Measurements from ENCODE around the gene KRTAP1-4.
"Not testable (repeated sequence)": the region's sequence is repeated elsewhere in the genome, so short reads cannot be mapped to it uniquely, and the experiment has no call there.

Gene KRTAP1-4

DNA sequence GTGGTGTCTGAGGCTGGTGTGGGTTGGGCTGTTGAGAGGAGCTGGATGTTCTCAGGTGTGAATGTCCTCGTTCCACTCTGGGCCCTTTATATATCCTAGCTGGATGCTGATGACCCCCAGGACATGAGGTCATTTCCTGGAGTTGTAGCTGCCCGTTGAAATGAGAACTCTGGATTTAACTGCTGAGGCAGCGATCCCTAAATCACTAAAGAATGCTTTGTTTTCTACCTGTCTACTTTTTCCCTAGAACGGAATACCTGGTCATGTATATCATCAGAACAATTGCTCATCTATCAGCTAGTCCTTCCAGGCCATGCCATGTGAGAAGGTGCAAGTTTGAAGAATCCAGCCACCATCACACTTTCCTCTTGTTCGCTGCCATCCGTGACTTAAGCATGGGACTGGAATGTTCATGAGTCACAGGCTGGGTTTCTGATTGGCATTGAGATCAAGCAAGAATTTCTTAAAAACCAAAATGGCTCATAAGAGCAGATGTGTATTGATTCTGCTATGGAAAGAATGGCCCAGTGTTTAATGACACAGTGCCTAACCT is 30.1 kb upstream of the KRTAP1-4 start, which contains the start of gene KRTAP2-3:
Gene KRTAP2-3 (minus strand): TSS at position 63 of the 553 bp plus-strand sequence. CDS start 64 bp downstream, outside the sequence.
- Mint-ChIP-seq H3K9me3 (peaks cover 4% of the 10 kb centered on the region), H3K4me3 (no peak within 1 kb of the TSS), H3K36me3 (ENCODE audit: low read depth) (no peaks in the 10 kb centered on the region), H3K27me3 (ENCODE audit: low read depth, poor library complexity) (peaks cover 4% of the 10 kb centered on the region), H3K27ac (peak within 1 kb of the TSS; percentile 18), H3K4me1 (peaks cover 11% of the 10 kb centered on the region)
- TF ChIP-seq, protein P1, sequence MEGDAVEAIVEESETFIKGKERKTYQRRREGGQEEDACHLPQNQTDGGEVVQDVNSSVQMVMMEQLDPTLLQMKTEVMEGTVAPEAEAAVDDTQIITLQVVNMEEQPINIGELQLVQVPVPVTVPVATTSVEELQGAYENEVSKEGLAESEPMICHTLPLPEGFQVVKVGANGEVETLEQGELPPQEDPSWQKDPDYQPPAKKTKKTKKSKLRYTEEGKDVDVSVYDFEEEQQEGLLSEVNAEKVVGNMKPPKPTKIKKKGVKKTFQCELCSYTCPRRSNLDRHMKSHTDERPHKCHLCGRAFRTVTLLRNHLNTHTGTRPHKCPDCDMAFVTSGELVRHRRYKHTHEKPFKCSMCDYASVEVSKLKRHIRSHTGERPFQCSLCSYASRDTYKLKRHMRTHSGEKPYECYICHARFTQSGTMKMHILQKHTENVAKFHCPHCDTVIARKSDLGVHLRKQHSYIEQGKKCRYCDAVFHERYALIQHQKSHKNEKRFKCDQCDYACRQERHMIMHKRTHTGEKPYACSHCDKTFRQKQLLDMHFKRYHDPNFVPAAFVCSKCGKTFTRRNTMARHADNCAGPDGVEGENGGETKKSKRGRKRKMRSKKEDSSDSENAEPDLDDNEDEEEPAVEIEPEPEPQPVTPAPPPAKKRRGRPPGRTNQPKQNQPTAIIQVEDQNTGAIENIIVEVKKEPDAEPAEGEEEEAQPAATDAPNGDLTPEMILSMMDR (IDR thresholded peaks at IDR 0.05), result no peak
- DNase-seq, result no peak

DNA sequence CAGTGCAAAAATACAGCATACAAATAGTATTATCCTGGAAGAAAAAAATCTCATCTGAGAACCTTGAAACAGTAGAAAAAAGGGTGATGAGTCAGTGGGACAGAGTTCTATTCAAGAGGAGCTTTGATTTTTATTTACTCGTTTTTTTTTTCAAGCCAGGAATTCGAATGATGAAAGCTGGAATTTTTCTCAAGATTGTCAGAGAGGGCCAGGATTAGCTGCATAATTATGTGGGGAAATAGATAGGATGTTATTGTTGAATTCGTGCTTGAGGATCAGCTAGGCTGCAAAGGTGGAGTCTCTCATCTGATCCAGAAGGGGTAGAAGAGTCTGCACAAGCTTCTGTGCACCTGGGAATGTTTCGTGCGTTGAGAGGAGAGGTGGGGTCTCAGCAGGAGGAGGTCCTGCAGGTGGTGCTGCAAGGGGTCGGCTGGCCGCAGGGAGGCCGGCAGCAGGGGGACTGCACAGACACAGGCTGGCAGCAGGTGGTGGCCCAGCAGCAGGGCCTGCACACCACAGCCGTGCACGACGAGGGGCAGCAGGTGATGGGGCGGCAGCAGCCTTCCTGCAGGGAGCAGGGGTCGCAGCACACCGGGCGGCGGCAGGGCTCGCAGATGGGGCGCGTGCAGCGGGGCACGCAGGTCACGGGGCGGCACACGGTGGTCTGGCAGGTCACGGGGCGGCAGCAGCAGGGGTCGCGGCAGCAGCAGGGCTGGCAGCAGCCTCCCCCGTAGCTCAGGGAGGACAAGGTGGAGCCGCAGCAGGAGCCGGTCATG is 29.5 kb upstream of the KRTAP1-4 start:
- H3K27me3 Mint-ChIP-seq (ENCODE audit: low read depth, poor library complexity); H3K4me3 Mint-ChIP-seq; H3K9me3 Mint-ChIP-seq; DNase-seq; H3K36me3 Mint-ChIP-seq (ENCODE audit: low read depth): not testable (repeated sequence)
- Mint-ChIP-seq H3K27ac (peak overlapping the region; percentile 10), H3K4me1 (peaks cover 11% of the 10 kb centered on the region)

DNA sequence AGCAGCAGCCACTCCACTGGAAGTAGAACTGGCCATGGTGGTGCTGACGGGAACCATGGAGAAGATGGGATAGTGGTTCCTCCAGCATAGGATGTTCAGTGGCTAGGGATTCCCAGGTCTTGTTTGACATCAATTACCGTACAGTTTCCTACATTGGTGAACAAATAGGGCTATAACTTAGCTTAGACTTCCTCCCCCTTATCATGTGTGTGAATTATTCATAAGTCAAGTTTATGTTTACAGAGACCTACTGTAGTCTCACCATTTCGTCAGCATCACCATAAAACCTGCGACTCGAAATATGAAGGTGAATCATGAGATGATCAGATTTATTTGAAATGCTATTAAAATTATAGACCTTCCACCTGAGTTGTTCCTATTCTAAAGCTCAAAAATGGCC is 28.7 kb upstream of the KRTAP1-4 start:
- H3K36me3 Mint-ChIP-seq (ENCODE audit: low read depth), result no peaks in the 10 kb centered on the region
- peaks cover 5% of the 10 kb centered on the region for H3K9me3 Mint-ChIP-seq
- no peak for DNase-seq
- TF ChIP-seq, protein P1 (IDR thresholded peaks at IDR 0.05), result no peak
- no peaks in the 10 kb centered on the region for H3K27me3 Mint-ChIP-seq (ENCODE audit: low read depth, poor library complexity)
- H3K4me3 Mint-ChIP-seq, result no peak overlapping the region
- peaks cover 11% of the 10 kb centered on the region for H3K4me1 Mint-ChIP-seq
- H3K27ac Mint-ChIP-seq, result no peak overlapping the region

DNA sequence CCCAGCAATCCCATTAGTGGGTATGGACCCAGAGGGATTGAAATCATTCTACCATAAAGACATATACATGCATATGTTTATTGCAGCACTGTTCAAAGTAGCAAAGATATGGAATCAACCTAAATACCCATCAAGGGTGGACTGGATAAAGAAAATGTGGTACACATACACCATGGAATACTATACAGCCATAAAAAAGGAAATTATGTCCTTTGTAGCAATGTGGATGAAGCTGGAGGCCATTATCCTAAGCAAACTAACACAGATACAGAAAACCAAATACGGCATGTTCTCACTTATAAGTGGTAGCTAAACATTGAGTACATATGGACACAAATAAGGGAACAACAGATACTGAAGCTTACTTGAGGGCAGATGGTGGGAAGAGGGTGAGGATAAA is 27.6 kb upstream of the KRTAP1-4 start:
- Mint-ChIP-seq H3K9me3 (peaks cover 17% of the 10 kb centered on the region), H3K4me1 (peaks cover 11% of the 10 kb centered on the region), H3K27ac (no peak overlapping the region), H3K36me3 (ENCODE audit: low read depth) (no peaks in the 10 kb centered on the region), H3K27me3 (ENCODE audit: low read depth, poor library complexity) (no peaks in the 10 kb centered on the region), H3K4me3 (no peak overlapping the region)
- TF ChIP-seq, protein P1 (IDR thresholded peaks at IDR 0.05), result no peak
- no peak for DNase-seq

DNA sequence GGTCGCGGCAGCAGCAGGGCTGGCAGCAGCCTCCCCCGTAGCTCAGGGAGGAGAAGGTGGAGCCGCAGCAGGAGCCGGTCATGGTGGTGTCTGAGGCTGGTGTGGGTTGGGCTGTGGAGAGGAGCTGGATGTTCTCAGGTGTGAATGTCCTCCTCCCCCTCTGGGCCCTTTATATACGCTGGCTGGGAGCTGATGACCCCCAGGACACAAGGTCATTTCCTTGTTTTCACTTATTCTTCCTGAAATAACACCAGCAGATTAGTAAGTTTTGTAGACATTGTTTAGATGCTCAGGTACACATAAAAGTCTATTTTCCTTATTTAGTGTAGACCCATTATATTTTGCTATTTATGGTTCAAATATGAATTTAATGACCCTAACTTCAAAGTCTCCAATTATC is 25.1 kb upstream of the KRTAP1-4 start, which contains the start of gene KRTAP2-2:
Gene KRTAP2-2 (minus strand): TSS at position 101 of the 400 bp plus-strand sequence. CDS start 19 bp downstream, at position 82.
- not testable (repeated sequence) for H3K4me1 Mint-ChIP-seq; DNase-seq; H3K4me3 Mint-ChIP-seq; H3K36me3 Mint-ChIP-seq (ENCODE audit: low read depth); H3K27me3 Mint-ChIP-seq (ENCODE audit: low read depth, poor library complexity); H3K27ac Mint-ChIP-seq
- peaks cover 17% of the 10 kb centered on the region for H3K9me3 Mint-ChIP-seq

DNA sequence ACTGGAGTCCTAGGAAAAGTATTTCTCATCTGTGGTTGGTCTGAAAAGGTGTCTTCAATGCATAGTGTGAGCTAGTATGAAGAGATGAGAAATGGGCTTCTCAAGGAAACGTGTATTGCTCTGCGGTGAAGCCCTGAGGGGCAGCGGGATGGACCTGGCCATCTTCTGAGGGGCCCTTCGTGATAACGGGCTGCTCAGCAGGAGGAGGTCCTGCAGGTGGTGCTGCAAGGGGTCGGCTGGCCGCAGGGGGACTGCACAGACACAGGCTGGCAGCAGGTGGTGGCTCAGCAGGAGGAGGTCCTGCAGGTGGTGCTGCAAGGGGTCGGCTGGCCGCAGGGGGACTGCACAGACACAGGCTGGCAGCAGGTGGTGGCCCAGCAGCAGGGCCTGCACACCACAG is 24.6 kb upstream of the KRTAP1-4 start:
- H3K9me3 Mint-ChIP-seq, result peaks cover 17% of the 10 kb centered on the region
- H3K4me1 Mint-ChIP-seq; H3K27me3 Mint-ChIP-seq (ENCODE audit: low read depth, poor library complexity); H3K4me3 Mint-ChIP-seq; H3K36me3 Mint-ChIP-seq (ENCODE audit: low read depth); DNase-seq; H3K27ac Mint-ChIP-seq: not testable (repeated sequence)

DNA sequence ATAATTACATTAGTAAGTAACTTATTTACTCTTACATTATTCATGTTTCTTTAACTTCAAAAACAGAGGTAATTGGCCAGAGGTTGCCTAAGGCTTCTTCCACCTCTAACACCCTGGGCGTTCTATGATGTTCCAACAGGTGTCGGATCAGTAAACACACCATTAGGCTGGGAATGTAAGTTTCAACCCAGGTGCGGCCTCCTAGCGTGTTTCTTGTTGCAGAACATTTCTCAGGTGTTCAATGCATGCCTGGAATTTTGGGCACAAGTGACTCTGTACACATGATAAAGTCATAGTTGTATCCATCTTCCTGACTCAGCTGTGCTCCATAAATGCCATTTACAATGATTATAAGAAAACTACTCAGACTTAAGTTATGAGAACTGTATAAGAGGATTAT is 24.0 kb upstream of the KRTAP1-4 start:
- Mint-ChIP-seq H3K36me3 (ENCODE audit: low read depth) (no peaks in the 10 kb centered on the region), H3K27me3 (ENCODE audit: low read depth, poor library complexity) (no peaks in the 10 kb centered on the region), H3K27ac (no peak overlapping the region), H3K4me1 (peaks cover under 1% of the 10 kb centered on the region), H3K9me3 (peaks cover 17% of the 10 kb centered on the region), H3K4me3 (no peak overlapping the region)
- DNase-seq, result no peak
- TF ChIP-seq, protein P1 (IDR thresholded peaks at IDR 0.05), result no peak
